Astrocyte (in vitro differentiated cells and primary cell): ENCODE data around the gene RHCG. TPM values are rescaled to one million over a fixed set of nuclear protein-coding genes. Genes with fewer than 3 reads are reported as not detected.

Source experiments
- DNase-seq: peaks from one replicate; pipeline ENCODE4 v3.0.0-alpha.2; 2010; ENCODE audit warnings: low read depth
- FAIRE-seq: peaks from 2 replicates; lab custom pipeline; 2011; peaks lifted over from hg19 to GRCh38; lab: Jason Lieb, UNC
- H2AFZ ChIP-seq: 2 replicates; pipeline ENCODE4 v1.6.0; 2012; ENCODE audit warnings: low read depth, low read length, inconsistent platforms
- H3K27ac ChIP-seq: 2 replicates; pipeline ENCODE4 v1.5.1; 2011; ENCODE audit warnings: low read depth, low read length, inconsistent platforms
- H3K27me3 ChIP-seq: 2 replicates; pipeline ENCODE4 v1.6.0; 2011; ENCODE audit warnings: low read length, inconsistent platforms; ENCODE audit not compliant: insufficient read depth
- H3K36me3 ChIP-seq: 2 replicates; pipeline ENCODE4 v1.5.1; 2011; ENCODE audit warnings: low read length, inconsistent platforms; ENCODE audit not compliant: insufficient read depth
- H3K4me1 ChIP-seq: 2 replicates; pipeline ENCODE4 v1.5.1; 2011; ENCODE audit warnings: low read length, inconsistent platforms; ENCODE audit not compliant: insufficient read depth
- H3K4me2 ChIP-seq: 2 replicates; pipeline ENCODE4 v1.6.0; 2012; ENCODE audit warnings: low read length, inconsistent platforms
- H3K4me3 ChIP-seq: 2 replicates; pipeline ENCODE4 v1.5.1; 2011; ENCODE audit warnings: low read depth, mild to moderate bottlenecking, low read length, inconsistent platforms; ENCODE audit not compliant: insufficient read depth
- H3K79me2 ChIP-seq: 2 replicates; pipeline ENCODE4 v1.6.0; 2012; ENCODE audit warnings: mild to moderate bottlenecking, low read length, inconsistent platforms; ENCODE audit not compliant: insufficient read depth
- H3K9ac ChIP-seq: 2 replicates; pipeline ENCODE4 v1.6.0; 2012; ENCODE audit warnings: mild to moderate bottlenecking, low read length, inconsistent platforms
- H3K9me3 ChIP-seq: 2 replicates; pipeline ENCODE4 v1.5.1; 2012; ENCODE audit warnings: low read depth, mild to moderate bottlenecking, low read length, inconsistent platforms; ENCODE audit not compliant: insufficient read depth
- H4K20me1 ChIP-seq: 2 replicates; pipeline ENCODE4 v1.6.0; 2012; ENCODE audit warnings: low read length, inconsistent platforms; ENCODE audit not compliant: insufficient read depth
- H3K27ac Mint-ChIP-seq: one replicate; pipeline ENCODE4 v1.8.0; 2021; ENCODE audit warnings: mild to moderate bottlenecking, mixed read lengths; ENCODE audit not compliant: unreplicated experiment
- H3K27me3 Mint-ChIP-seq: one replicate; pipeline ENCODE4 v1.8.0; 2021; ENCODE audit warnings: low read depth, mixed read lengths; ENCODE audit not compliant: unreplicated experiment
- H3K36me3 Mint-ChIP-seq: one replicate; pipeline ENCODE4 v1.8.0; 2021; ENCODE audit warnings: low read depth, mixed read lengths; ENCODE audit not compliant: unreplicated experiment
- H3K4me1 Mint-ChIP-seq: one replicate; pipeline ENCODE4 v1.8.0; 2021; ENCODE audit warnings: low read depth, mixed read lengths; ENCODE audit not compliant: unreplicated experiment
- H3K4me3 Mint-ChIP-seq: one replicate; pipeline ENCODE4 v1.8.0; 2021; ENCODE audit warnings: mild to moderate bottlenecking, moderate library complexity, mixed read lengths; ENCODE audit not compliant: unreplicated experiment
- H3K9me3 Mint-ChIP-seq: one replicate; pipeline ENCODE4 v1.8.0; 2021; ENCODE audit warnings: mild to moderate bottlenecking, mixed read lengths; ENCODE audit not compliant: unreplicated experiment
- CTCF ChIP-seq: IDR thresholded peaks from 2 replicates; pipeline ENCODE4 v1.5.1; 2011; ENCODE audit warnings: low read depth, mild to moderate bottlenecking, inconsistent platforms, low read length, moderate library complexity; ENCODE audit not compliant: insufficient read depth
- EZH2 ChIP-seq: IDR thresholded peaks from 2 replicates; pipeline ENCODE4 v1.6.1; 2012; ENCODE audit warnings: mild to moderate bottlenecking, low read length, inconsistent platforms; ENCODE audit not compliant: insufficient read depth
- total RNA-seq: library from RNA; stranded (reverse); gene quantifications from 2 replicates; pipeline ENCODE4 v1.2.1, GENCODE V29; 2021

Gene RHCG
- total RNA-seq, 1 donor from 2014 or later = 0.18 TPM

GRCh38 chr15:89444241-89445225 lies 51.9 kb downstream of the RHCG start:
- Mint-ChIP-seq H3K36me3 (no peaks in the 10 kb centered on the region), H3K9me3 (no peaks in the 10 kb centered on the region), H3K4me1 (peaks cover 7% of the 10 kb centered on the region), H3K4me3 (no peak overlapping the region), H3K27me3 (peaks cover 44% of the 10 kb centered on the region), H3K27ac (no peak overlapping the region)
- Histone ChIP-seq H3K36me3 (no peaks in the 10 kb centered on the region), H3K4me2 (no peak overlapping the region), H3K27ac (no peak overlapping the region), H3K4me1 (peaks cover 6% of the 10 kb centered on the region), H3K9ac (no peak overlapping the region), H4K20me1 (no peaks in the 10 kb centered on the region), H3K27me3 (peaks cover 26% of the 10 kb centered on the region), H2AFZ (no peak overlapping the region), H3K79me2 (no peaks in the 10 kb centered on the region), H3K4me3 (no peak overlapping the region), H3K9me3 (no peaks in the 10 kb centered on the region)
- FAIRE-seq (no peak), DNase-seq (no peak)
- no peak for TF ChIP-seq EZH2
- TF ChIP-seq CTCF = no peak

- H4K20me1 ChIP-seq = no peaks in the 10 kb centered on the region
- H3K79me2 ChIP-seq = no peaks in the 10 kb centered on the region
- FAIRE-seq (no peak), DNase-seq (no peak)
- Mint-ChIP-seq H3K4me1 (peaks cover 2% of the 10 kb centered on the region), H3K27ac (no peak overlapping the region), H3K36me3 (no peaks in the 10 kb centered on the region), H3K9me3 (no peaks in the 10 kb centered on the region), H3K4me3 (no peak overlapping the region), H3K27me3 (peaks cover 52% of the 10 kb centered on the region)
- peaks cover 21% of the 10 kb centered on the region for H3K27me3 ChIP-seq
- TF ChIP-seq CTCF (no peak), EZH2 (no peak)
- no peaks in the 10 kb centered on the region for H3K9me3 ChIP-seq
- H2AFZ ChIP-seq = no peak overlapping the region
- H3K9ac ChIP-seq = no peak overlapping the region
- H3K36me3 ChIP-seq = no peaks in the 10 kb centered on the region
- peaks cover under 1% of the 10 kb centered on the region for H3K4me1 ChIP-seq
- H3K4me3 ChIP-seq = no peak overlapping the region
- H3K4me2 ChIP-seq = no peak overlapping the region
- no peak overlapping the region for H3K27ac ChIP-seq
These were observed 52.8 kb downstream of the RHCG start for GRCh38 chr15:89443581-89443980.
